ENCODE measurements around the gene TULP4.
"Not testable (repeated sequence)": the region's sequence is repeated elsewhere in the genome, so short reads cannot be mapped to it uniquely, and the experiment has no call there.

Gene TULP4

DNA sequence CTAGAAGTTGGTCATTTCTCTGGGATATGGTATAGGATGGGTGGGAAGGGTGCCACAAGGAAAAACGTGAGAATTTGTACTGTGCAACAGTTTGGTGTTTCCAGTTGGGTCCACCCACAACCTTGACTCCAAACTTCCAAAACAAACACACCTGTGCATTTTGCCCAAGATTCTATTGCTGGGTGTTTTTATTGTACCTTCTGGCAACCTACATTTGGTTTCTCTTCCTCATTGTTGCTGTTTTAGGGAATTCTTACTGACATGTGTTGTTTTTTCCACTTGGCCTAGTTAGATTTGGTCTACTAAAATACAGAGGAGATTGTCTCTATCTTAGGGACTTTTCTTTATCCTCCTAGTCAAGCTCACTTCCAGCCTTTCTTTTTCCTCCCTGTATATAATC lies 16.7 kb downstream of the TULP4 start:
- no peak for DNase-seq (ENCODE audit: low read depth)

DNA sequence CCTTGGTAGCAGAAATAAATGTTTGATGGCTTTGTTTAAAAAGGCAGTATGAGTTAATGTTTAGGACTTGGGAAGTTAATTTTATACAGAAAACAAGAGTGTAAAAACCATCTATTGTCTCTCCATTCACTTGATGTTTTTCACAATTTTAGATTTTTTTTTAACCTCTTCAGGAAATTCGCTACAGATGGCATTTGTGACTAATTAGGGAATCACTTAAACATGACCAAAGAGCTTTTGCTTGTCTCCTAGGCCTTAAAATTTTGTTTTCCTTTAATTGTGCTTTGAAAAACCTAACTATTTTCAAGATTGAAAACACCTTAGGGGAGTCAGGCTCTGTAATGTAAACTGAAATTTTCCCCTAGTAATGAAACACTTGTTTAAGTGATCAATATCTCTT lies 17.3 kb downstream of the TULP4 start:
- DNase-seq (ENCODE audit: low read depth): peak; percentile 27

DNA sequence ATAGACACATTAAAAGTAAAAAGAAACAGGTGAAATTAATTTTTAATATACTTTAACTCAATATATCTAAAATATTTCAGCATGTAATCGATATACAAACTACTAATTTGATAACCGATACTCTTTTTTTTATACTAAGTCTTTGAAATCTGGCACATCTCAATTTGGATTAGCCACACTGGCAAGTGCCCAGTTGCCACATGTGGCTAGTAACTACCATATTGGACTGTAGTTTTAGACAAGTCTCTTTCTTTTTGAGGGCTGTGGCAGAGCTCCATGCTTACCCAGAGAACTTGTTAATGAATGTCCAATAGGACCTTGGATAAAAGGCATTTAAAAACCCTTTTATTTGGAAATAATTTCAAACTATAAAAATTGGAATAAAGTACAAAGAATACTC lies 17.8 kb downstream of the TULP4 start:
- no peak for DNase-seq (ENCODE audit: low read depth)

DNA sequence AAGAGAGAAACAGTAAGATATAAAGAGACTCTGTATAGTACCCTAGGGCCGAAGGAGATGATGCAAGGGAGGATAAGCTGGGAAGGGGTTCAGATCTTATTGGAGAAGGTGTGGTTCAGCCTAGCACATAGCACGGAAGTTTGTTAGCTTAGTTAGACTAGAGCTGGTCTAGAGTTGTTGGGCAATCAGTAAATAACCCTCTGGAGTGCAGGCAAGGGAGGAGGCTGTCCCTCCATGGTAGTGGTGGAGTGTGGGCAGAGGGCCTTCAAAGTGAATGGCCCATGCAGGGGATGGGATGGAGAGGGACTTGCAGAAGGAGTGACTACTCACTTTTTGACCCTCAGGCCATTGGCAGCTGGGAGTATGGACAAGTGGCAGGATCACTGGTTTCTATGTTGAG lies 20.0 kb downstream of the TULP4 start:
- DNase-seq (ENCODE audit: low read depth): no peak

DNA sequence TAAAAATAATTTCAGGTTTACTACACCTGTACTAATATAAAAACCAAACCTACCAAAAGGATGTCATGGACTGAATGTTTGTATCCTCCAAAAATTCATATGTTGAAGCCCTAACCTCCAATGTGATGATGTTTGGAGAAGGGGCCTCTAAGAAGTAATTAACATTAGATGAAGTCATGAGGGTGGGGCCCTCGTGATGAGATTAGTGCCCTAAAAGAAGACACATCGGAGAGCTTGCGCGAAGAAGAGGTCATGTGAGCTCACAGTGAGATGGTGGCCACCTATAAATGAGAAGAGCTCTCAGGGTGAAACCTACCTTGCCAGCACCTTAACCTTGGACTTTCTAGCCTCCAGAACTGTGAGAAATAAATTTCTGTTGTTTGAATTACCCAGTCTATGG lies 20.8 kb downstream of the TULP4 start:
- no peak for DNase-seq (ENCODE audit: low read depth)

DNA sequence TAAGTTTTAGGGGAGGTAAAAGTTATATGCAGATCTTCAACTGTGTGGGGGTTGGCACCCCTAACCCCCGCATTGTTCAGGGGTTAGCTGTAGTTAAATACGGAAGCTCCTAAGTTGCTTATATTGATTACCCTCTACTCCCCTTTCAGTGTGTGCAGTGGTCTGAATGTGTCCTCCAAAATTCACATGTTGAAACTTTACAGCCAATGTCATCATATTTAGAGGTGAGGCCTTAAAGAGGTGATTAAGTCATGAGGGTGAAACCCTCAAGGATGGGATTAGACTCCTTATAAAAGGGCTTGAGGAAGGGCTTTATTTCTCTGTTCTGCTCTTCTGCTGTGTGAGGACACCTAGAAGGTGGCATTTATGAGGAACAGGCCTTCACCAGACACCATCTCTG lies 22.3 kb downstream of the TULP4 start:
- no peak for DNase-seq (ENCODE audit: low read depth)

DNA sequence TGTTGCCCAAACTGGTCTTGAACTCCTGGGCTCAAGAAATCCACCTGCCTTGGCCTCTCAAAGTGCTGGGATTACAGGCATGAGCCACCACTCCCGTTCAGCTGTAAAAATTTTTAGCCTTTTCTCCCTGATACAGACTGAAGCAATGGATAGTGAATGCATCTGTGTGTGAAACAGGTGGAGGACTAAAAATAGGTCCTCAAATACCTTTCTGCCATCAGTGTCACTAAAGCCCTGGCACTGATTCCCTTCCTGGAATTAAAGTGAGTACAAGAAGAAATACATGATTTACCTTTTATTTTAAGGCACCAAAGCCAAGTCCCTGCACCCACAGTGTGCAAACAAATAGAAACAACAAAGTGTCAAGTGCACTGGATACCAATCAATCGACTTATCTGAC lies 25.1 kb downstream of the TULP4 start:
- DNase-seq (ENCODE audit: low read depth): no peak

DNA sequence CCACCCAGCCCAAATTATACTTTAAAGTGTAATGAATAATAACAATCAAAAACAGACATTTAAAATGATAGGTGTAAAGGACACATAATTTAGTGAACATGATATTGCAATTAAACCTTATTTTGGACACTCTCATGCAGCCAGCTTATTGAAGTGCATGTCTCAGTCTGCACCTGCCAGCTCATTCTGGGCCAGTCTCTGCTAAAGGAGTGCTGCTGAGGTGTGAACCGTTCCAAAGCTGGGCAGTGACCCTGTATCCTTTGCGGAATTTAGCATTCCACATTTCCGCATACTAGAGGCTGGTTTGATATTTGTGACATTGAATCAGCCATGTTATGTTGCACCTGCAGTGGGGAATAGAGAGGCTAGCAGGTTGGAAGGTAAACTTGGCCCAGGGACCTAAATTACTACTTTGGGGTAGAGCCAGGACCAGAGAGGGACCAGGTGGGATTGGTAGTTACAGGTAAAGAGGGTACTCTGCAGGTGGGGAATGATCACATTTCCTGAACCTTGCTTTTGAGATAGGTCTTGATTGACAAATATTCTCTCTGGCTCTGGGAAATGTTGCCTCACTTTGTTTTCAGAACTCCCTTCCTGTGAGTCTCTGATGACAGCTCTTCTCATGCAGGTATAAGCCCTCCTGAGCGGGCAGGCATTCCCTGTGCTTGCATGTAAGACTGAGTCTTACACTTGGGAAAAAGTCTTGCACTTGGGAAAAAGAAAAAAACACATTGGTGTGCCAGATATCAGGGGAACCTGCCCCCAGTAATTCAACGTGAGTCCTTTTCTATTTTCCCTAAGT lies 26.2 kb downstream of the TULP4 start:
- no peak for DNase-seq (ENCODE audit: low read depth)

DNA sequence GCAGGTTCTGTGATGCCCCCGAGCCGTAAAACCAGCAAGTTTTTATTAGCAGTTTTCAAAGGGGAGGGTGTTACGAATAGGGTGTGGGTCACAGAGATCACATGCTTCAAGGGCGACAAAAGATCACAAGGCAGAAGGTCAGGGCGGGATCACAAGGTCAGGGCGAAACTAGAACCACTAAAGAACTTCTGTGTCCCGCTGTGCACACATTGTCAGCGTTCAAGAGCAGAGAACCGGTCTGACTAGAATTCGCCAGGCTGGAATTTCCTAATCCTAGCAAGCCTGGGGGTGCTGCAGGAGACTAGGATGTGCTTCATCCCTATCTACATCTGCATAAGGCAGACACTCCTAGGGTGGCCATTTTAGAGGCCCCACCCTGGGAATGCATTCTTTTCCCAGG lies 26.9 kb downstream of the TULP4 start:
- not testable (repeated sequence) for DNase-seq (ENCODE audit: low read depth)

DNA sequence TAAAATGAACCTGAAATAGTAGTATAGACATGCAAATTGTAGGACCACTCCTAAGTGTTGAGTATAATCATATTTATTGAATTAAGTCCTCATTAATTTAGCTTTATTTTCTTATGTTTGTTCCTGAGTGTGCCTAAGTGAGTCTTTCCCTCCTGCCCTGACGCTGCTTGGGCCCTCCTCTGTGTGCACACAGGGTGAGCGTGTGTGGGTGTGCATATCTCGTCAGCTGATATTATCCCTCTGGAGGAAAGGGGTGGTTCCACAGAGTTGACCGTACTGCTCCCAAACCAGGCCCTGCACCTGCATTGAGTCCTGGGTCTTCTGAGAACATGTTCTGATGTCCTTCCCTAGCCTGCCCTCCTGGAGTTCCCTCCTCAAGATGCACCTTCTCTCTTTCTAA lies 28.0 kb downstream of the TULP4 start:
- no peak for DNase-seq (ENCODE audit: low read depth)

DNA sequence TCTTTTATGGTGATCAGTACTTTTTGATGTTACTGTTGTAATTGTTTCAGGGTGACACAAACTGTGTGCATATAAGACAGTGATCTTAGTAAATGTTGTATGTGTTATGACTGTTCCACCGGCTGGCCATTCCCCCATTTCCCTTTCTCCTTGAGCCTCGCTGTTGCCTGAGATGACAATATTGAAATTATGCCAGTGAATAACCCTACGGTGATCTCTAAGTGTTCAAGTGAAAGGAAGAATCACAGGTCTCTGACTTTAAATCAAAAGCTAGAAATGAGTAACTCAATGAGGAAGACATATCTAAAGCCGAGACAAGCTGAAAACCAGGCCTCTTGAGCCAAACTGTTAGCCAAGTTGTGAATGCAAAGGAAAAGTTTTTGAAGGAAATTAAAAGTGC lies 32.3 kb downstream of the TULP4 start:
- DNase-seq (ENCODE audit: low read depth): no peak

DNA sequence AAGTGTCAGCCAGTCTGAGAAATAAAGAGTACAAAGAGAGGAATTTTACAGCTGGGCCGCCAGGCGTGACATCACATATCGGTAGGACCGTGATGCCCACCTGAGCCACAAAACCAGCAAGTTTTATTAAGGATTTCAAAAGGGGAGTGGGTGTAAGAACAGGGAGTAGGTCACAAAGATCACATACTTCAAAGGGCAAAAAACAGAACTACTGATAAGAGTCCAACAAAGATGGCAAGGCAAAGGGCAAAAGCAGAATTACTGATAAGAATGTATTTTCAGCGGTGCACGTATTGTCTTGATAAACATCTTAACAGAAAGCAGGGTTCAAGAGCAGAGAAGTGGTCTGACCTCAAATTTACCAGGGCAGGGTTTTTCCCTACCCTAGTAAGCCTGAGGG lies 33.2 kb downstream of the TULP4 start:
- not testable (repeated sequence) for DNase-seq (ENCODE audit: low read depth)

DNA sequence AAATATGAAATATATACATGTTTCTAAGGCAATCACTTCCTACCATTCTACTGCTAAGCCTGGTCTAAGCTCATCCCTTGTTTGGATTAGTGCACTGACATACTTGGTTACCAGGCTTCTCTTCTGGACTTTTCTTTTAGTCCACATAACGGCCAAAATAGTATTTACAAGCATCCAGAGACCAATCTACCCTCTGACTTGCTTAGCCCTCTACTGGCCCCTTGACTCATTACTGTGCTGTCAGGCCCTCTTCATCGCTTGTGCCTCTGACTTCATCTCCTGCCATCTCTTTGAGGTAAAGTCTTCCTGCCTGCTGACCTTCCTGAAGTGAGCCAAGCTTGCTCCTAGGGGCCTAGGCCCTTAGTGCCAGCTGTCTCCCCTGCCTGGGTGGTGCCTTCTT lies 35.1 kb downstream of the TULP4 start:
- no peak for DNase-seq (ENCODE audit: low read depth)

DNA sequence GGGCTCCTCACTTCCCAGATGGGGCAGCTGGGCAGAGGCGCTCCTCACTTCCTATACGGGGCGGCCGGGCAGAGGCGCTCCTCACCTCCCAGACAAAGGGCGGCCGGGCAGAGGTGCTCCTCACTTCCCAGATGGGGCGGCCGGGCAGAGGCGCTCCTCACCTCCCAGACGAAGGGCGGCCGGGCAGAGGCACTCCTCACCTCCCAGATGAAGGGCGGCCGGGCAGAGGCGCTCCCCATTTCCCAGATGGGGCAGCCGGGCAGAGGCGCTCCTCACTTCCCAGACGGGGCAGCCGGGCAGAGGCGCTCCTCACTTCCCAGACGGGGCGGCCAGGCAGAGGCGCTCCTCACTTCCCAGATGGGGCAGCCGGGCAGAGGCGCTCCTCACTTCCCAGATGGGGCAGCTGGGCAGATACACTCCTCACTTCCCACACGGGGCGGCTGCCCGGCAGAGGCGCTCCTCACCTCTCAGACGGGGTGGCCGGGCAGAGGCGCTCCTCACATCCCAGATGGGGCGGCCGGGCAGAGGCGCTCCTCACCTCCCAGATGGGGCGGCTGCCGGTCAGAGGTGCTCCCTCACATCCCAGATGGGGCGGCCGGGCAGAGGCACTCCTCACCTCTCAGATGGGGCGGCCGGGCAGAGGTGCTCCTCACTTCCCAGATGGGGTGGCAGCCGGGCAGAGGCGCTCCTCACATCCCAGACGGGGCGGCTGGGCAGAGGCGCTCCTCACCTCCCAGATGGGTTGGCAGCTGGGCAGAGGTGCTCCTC lies 36.7 kb downstream of the TULP4 start:
- not testable (repeated sequence) for DNase-seq (ENCODE audit: low read depth)

DNA sequence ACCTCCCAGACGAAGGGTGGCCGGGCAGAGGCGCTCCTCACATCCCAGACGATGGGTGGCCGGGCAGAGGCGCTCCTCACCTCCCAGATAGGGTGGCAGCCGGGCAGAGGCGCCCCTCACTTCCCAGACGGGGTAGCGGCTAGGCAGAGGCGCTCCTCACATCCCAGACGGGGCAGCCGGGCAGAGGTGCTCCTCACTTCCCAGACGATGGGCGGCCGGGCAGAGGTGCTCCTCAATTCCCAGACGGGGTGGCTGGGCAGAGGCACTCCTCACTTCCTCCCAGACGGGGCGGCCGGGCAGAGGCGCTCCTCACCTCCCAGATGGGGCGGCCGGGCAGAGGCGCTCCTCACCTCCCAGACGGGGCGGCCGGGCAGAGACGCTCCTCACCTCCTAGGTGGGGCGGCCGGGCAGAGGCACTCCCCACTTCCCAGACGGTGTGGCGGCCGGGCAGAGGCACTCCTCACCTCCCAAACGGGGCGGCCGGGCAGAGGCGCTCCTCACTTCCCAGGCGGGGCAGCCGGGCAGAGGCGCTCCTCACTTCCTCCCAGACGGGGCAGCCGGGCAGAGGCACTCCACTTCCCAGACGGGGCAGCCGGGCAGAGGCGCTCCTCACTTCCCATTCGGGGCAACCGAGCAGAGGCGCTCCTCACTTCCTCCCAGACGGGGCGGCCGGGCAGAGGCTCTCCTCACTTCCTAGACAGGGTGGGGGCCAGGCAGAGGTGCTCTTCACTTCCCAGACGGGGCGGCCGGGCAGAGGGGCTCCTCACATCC lies 37.4 kb downstream of the TULP4 start:
- DNase-seq (ENCODE audit: low read depth): not testable (repeated sequence)

DNA sequence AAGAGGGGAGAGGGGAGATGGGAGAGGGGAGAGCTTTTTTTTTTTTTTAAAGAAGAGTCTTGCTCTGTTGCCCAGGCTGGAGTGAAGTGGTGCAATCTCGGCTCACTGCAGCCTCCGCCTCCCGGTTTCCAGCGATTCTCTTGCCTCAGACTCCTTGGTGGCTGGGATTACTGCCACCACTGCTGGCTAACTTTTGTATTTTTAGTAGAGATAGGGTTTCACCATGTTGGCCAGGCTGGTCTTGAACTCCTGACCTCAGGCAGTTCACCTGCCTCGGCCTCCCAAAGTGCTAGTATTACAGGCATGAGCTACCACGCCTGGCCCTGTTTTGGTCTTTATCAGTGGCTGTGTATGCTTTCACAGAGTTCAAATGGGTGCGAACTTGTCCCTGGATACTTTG lies 38.5 kb downstream of the TULP4 start:
- DNase-seq (ENCODE audit: low read depth): not testable (repeated sequence)

DNA sequence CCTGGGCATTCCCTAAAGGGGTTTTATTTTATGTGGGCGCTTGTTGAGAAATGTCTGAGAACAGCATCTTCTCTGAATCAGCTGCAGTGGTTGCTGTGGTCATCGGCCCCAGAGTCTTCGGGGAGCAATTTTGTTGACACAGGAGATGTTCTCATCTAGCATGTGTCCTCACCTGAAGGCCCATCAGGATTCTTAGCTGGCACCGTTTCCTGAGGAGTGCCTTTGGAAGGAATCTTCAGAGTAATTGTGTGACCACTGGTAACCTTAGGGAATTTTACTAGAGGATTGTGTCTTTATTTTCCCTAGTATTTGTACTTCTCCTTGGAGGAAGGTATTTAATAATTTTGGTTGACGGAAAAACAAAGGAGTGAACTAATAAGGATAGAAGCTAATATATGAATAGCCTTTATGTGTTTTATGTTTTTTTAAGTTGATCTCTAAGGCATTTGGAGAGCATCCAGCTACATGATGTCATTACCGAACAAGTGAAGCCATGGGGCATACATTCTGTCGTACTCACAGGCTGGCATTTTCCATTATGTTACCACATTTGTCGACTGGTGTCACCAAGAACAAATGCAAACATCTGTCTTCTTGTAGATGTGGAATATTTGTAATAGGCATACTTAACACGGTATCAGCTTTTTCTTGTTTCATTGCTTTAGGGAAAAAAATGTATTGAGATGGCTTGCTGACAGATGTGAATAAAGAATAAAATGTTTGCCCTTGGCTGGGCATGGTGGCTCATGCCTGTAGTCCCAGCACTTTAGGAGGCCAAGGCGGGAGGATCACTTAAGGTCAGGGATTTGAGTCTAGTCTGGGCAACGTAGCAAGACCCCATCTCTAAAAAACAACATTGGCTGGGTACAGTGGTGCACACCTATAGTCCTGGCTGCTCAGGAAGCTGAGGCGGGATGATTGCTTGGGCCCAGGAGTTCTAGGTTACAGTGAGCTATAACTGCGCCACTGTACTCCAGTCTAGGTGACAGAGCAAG lies 41.9 kb downstream of the TULP4 start:
- peak; percentile 51 for DNase-seq (ENCODE audit: low read depth)

DNA sequence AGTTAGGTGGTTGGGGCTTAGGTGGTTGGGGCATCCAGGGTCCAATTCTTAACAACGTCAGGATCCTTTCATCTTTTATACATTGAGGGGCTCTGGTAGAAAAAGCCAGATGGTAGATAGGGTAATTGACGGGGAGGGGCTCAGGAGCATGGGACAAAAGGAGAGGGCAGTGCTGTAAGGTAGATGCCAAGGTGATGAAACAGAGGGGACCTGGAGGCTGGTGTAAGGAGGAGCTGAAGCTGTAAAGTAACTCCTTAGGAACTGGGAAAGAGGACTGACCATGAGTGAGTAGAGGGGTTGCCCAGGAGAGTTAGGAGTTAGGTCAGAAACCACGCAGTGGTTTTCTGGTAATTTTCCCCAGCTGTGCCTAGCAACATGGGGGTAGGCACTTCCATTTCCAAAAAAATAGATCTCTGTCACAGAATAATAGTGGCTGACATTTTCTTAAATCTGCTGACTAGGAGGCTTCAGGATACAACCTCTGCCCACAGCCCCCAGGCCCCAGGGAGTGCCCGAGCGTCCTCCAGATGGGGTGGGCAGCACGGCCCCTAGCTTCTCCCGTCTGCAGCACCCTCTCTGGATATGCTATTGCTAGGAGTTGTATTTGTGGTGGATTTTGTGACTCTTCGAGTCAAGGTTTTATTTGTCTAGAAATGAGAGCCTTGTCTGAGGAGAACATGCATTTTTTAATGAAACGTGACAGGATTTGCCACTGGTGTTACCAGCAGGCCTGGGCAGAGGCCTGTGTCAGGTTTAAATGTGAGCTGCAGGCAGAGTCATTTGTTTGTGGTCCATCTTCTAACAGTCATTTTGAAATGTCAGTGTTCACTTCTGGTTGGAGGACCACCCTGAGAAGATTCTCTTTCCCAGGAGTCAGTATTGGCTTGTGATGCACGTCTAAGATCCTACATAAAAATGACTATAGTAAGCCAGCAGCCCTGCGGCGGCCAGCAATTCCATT lies 44.6 kb downstream of the TULP4 start:
- no peak for DNase-seq (ENCODE audit: low read depth)

DNA sequence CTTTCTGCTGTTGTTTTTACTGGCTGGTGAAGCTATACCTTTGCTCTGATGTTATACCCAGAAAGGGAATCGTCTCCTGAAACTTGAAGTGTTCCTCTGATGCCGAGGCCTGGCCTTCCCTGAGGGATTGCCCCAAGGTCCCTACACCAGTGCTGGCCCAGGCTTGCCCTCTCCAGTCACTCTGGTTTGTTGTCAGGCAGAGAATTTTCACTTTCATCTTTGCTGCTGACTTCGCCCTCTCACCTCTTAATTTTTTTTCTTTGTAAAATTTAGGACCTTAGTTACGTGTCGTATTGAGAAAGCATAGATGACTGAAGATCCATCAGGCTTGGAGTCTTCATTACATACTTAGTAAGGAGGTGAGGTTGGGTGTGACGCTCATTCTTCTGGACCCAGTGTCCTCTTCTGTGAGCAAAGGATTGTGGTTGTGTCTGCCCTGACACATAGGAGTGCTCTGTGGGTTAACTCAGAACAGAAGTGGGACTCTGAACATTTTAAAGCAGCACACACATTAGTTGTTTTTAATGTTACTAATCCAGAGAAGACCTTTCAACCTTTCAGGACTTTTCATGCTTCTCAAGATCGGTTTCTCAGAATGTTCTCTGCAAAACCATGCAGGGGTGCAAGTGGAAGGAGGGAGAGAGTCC lies 45.4 kb downstream of the TULP4 start:
- no peak for DNase-seq (ENCODE audit: low read depth)

Measured in EH (cell line).